Measurements from ENCODE around the gene CCDC86. TPM values are rescaled to one million over a fixed set of nuclear protein-coding genes. Genes with fewer than 3 reads are reported as not detected.

The CCDC86 gene
- total RNA-seq, 1 experiment from 2014 or later, result 53.5 TPM

DNA sequence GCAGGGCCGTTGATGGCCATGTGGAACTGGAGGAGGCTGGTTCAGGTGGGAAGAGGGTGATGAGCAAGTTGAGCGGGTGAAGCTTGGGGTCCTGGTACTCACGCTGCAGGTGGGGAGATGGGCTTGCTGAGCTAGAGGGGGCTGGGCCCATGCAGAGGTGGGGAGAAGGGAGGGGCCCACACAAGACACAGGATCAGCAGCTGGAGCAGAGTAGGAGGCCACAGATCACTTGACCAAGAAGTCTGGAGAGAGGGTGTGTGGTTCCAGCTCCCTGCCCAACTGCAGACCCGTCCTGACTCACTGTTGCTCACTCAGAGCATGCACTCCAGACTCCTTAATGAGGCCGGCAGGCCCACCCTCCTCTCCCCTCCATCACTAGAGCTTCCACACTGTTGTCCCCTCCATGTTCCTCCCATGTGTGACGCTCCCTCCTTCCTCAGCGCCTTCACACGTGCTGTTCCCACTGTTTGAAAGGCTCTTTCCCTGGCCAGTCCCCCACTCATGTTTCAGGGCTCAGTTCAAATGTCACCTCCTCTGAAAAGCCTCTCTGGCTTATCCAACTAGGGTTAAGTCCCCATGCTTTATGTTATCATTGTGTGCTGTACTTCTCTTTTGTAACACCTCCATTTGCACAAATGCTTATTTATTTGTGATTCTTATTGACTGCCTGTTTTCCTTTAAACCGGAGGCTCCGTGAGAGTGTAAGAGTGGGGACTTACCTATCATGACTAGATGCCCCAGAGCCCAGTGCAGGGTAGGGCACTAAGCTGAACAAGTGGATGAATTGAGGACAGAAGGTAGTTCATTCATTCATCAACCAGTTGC, 2.3 kb downstream of the CCDC86 start:
- Mint-ChIP-seq H3K4me1 (peaks cover 33% of the 10 kb centered on the region), H3K27ac (peak overlapping the region; percentile 75), H3K9me3 (no peaks in the 10 kb centered on the region), H3K27me3 (ENCODE audit: low read depth) (no peaks in the 10 kb centered on the region), H3K4me3 (peak overlapping the region; percentile 89), H3K36me3 (peaks cover 5% of the 10 kb centered on the region)
- no peak for ATAC-seq
- ChIA-PET POLR2A (interaction anchor here (1.0 kb wide), 1 partner anchor 43 kb away, joined by 3 read pairs; no protein-coding TSS in a partner anchor), CTCF (interaction anchor here (1.0 to 3.5 kb wide), 3 partner anchors 13 to 55 kb away, joined by 4 to 17 read pairs (median 7); no protein-coding TSS in a partner anchor)
- DNase-seq (ENCODE audit: low spot score), result no peak
- TF ChIP-seq, protein P1, sequence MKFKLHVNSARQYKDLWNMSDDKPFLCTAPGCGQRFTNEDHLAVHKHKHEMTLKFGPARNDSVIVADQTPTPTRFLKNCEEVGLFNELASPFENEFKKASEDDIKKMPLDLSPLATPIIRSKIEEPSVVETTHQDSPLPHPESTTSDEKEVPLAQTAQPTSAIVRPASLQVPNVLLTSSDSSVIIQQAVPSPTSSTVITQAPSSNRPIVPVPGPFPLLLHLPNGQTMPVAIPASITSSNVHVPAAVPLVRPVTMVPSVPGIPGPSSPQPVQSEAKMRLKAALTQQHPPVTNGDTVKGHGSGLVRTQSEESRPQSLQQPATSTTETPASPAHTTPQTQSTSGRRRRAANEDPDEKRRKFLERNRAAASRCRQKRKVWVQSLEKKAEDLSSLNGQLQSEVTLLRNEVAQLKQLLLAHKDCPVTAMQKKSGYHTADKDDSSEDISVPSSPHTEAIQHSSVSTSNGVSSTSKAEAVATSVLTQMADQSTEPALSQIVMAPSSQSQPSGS (CRISPR knock-in tag; IDR thresholded peaks at IDR 0.05; ENCODE audit: borderline replicate concordance, low read depth), result no peak
- TF ChIP-seq, protein P2, sequence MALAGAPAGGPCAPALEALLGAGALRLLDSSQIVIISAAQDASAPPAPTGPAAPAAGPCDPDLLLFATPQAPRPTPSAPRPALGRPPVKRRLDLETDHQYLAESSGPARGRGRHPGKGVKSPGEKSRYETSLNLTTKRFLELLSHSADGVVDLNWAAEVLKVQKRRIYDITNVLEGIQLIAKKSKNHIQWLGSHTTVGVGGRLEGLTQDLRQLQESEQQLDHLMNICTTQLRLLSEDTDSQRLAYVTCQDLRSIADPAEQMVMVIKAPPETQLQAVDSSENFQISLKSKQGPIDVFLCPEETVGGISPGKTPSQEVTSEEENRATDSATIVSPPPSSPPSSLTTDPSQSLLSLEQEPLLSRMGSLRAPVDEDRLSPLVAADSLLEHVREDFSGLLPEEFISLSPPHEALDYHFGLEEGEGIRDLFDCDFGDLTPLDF (CRISPR knock-in tag; IDR thresholded peaks at IDR 0.05), result no peak
- TF ChIP-seq, protein P3, sequence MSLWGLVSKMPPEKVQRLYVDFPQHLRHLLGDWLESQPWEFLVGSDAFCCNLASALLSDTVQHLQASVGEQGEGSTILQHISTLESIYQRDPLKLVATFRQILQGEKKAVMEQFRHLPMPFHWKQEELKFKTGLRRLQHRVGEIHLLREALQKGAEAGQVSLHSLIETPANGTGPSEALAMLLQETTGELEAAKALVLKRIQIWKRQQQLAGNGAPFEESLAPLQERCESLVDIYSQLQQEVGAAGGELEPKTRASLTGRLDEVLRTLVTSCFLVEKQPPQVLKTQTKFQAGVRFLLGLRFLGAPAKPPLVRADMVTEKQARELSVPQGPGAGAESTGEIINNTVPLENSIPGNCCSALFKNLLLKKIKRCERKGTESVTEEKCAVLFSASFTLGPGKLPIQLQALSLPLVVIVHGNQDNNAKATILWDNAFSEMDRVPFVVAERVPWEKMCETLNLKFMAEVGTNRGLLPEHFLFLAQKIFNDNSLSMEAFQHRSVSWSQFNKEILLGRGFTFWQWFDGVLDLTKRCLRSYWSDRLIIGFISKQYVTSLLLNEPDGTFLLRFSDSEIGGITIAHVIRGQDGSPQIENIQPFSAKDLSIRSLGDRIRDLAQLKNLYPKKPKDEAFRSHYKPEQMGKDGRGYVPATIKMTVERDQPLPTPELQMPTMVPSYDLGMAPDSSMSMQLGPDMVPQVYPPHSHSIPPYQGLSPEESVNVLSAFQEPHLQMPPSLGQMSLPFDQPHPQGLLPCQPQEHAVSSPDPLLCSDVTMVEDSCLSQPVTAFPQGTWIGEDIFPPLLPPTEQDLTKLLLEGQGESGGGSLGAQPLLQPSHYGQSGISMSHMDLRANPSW (CRISPR knock-in tag; conservative IDR thresholded peaks at IDR 0.05; ENCODE audit: low read depth), result no peak
- TF ChIP-seq, protein P4, sequence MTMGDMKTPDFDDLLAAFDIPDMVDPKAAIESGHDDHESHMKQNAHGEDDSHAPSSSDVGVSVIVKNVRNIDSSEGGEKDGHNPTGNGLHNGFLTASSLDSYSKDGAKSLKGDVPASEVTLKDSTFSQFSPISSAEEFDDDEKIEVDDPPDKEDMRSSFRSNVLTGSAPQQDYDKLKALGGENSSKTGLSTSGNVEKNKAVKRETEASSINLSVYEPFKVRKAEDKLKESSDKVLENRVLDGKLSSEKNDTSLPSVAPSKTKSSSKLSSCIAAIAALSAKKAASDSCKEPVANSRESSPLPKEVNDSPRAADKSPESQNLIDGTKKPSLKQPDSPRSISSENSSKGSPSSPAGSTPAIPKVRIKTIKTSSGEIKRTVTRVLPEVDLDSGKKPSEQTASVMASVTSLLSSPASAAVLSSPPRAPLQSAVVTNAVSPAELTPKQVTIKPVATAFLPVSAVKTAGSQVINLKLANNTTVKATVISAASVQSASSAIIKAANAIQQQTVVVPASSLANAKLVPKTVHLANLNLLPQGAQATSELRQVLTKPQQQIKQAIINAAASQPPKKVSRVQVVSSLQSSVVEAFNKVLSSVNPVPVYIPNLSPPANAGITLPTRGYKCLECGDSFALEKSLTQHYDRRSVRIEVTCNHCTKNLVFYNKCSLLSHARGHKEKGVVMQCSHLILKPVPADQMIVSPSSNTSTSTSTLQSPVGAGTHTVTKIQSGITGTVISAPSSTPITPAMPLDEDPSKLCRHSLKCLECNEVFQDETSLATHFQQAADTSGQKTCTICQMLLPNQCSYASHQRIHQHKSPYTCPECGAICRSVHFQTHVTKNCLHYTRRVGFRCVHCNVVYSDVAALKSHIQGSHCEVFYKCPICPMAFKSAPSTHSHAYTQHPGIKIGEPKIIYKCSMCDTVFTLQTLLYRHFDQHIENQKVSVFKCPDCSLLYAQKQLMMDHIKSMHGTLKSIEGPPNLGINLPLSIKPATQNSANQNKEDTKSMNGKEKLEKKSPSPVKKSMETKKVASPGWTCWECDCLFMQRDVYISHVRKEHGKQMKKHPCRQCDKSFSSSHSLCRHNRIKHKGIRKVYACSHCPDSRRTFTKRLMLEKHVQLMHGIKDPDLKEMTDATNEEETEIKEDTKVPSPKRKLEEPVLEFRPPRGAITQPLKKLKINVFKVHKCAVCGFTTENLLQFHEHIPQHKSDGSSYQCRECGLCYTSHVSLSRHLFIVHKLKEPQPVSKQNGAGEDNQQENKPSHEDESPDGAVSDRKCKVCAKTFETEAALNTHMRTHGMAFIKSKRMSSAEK (CRISPR knock-in tag; IDR thresholded peaks at IDR 0.05; ENCODE audit: borderline replicate concordance), result no peak
- no peak for TF ChIP-seq ZNF138 (CRISPR knock-in tag; conservative IDR thresholded peaks at IDR 0.05)
- TF ChIP-seq, protein P5, sequence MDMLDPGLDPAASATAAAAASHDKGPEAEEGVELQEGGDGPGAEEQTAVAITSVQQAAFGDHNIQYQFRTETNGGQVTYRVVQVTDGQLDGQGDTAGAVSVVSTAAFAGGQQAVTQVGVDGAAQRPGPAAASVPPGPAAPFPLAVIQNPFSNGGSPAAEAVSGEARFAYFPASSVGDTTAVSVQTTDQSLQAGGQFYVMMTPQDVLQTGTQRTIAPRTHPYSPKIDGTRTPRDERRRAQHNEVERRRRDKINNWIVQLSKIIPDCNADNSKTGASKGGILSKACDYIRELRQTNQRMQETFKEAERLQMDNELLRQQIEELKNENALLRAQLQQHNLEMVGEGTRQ (CRISPR knock-in tag; IDR thresholded peaks at IDR 0.05), result no peak
- TF ChIP-seq KAT7 (CRISPR knock-in tag; IDR thresholded peaks at IDR 0.05; ENCODE audit: borderline replicate concordance), result no peak
- TF ChIP-seq, protein P6, sequence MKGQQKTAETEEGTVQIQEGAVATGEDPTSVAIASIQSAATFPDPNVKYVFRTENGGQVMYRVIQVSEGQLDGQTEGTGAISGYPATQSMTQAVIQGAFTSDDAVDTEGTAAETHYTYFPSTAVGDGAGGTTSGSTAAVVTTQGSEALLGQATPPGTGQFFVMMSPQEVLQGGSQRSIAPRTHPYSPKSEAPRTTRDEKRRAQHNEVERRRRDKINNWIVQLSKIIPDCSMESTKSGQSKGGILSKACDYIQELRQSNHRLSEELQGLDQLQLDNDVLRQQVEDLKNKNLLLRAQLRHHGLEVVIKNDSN (CRISPR knock-in tag; IDR thresholded peaks at IDR 0.05), result no peak
- no peak for TF ChIP-seq NR3C1 (CRISPR knock-in tag; conservative IDR thresholded peaks at IDR 0.05; ENCODE audit: low read depth)
- TF ChIP-seq CREM (CRISPR knock-in tag; IDR thresholded peaks at IDR 0.05), result no peak
- no peak for TF ChIP-seq FOXJ3 (CRISPR knock-in tag; IDR thresholded peaks at IDR 0.05; ENCODE audit: borderline replicate concordance)
- TF ChIP-seq, protein P7, sequence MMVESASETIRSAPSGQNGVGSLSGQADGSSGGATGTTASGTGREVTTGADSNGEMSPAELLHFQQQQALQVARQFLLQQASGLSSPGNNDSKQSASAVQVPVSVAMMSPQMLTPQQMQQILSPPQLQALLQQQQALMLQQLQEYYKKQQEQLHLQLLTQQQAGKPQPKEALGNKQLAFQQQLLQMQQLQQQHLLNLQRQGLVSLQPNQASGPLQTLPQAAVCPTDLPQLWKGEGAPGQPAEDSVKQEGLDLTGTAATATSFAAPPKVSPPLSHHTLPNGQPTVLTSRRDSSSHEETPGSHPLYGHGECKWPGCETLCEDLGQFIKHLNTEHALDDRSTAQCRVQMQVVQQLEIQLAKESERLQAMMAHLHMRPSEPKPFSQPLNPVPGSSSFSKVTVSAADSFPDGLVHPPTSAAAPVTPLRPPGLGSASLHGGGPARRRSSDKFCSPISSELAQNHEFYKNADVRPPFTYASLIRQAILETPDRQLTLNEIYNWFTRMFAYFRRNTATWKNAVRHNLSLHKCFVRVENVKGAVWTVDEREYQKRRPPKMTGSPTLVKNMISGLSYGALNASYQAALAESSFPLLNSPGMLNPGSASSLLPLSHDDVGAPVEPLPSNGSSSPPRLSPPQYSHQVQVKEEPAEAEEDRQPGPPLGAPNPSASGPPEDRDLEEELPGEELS (CRISPR knock-in tag; IDR thresholded peaks at IDR 0.05), result no peak
- TF ChIP-seq, protein P8, sequence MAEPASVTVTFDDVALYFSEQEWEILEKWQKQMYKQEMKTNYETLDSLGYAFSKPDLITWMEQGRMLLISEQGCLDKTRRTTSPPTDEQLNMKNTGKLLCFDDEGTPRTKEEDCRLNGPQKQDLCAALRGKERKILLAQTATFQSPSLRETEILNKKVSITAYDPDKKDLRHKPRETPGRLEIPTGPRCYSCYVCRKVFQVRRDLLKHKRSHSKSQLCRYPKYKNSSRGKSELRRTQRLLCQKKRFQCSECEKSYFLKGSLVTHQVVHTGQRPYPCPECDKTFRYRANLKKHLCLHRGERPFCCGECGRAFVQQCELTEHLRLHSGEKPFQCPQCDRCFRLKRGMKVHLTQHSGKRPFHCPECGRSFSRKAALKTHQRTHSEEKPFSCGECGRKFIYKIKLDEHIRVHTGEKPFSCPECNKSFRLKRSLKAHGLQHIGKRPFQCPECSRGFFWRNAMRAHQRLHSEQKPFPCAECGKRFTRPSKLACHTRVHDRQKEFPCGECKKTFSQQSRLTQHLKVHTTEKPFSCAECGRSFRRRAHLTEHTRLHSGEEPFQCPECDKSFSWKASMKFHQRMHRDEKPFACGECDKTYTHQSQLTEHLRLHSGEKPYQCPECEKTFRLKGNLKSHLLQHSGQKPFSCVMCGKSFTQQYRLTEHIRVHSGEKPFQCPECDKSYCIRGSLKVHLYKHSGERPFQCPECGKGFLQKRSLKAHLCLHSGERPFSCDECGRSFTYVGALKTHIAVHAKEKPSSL (CRISPR knock-in tag; conservative IDR thresholded peaks at IDR 0.05), result no peak
- TF ChIP-seq CBFB (CRISPR knock-in tag; IDR thresholded peaks at IDR 0.05; ENCODE audit: low read depth), result no peak
- no peak for TF ChIP-seq SP1 (CRISPR knock-in tag; conservative IDR thresholded peaks at IDR 0.05)
- TF ChIP-seq SMAD4 (CRISPR knock-in tag; IDR thresholded peaks at IDR 0.05), result no peak
- TF ChIP-seq TP53 (CRISPR knock-in tag; IDR thresholded peaks at IDR 0.05), result no peak
- TF ChIP-seq TEAD1 (CRISPR knock-in tag; IDR thresholded peaks at IDR 0.05), result no peak
